ENCODE results near the gene PXK.
"Not testable (repeated sequence)": the region's sequence is repeated elsewhere in the genome, so short reads cannot be mapped to it uniquely, and the experiment has no call there.

The PXK gene

DNA sequence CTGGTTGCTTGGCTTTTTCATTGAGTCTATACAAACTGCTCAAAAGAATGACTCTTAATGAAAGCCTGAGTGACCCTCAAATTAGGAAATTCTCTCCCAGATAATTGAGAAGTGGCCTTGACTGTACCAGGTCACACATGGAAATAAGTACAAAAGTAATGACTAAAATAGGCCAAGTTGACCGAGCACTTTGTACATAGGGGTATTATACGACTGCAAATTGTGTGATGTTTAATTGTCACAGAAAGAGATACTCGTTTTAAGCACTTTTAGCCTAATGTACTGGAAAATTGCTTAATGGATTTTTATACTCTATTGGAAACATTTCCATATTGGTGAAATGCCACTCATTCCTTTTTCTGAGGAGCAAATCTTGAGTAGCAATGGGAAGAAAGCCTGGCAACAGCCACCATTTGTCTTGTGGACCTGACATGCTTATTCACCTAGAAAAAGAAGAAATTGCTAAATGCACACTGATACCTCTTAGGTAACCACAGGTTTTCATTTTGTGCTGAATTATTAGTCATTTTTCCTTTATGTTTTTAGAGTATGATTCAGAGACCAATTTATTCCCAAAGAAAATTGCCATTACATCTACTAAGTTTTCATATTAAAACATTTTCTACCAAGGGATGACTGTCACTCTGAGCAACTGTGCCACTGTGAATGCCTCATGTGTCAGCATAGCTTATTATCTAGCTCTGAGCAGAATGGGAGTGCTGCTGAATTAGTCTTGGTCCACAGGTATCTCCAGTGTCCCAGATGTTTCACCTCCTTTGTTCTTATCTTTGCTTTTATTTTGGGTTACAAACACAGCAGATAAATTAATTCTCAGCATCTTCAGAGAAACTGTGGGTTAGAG is 8.9 kb upstream of the PXK start:
- no peak for DNase-seq (ENCODE audit: low spot score)

- no peak for DNase-seq (ENCODE audit: low spot score)
Measured at GRCh38 chr3:58324391-58325390, 8.0 kb upstream of the PXK start.

DNA sequence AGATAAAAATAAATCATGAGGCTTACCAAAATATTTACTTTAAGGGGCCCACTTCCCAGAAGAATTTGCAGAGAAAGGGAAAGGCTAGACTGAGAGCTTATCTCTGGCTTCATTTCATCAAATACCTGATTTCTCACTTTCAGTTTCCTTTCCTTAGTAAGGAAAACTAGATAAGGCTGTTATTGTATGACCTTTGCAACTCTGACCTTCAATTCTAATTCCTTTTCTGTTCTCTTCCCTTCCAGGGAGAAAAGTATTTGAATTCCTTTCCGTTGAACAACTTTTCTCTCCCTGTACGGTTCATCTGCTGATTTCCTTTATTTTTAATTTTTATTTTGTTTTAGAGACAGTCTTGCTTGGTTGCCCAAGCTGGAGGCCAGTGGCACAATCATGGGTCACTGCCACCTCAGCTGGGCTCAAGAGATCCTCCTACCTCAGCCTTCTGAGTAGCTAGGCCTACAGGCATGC is 7.1 kb upstream of the PXK start:
- no peak for DNase-seq (ENCODE audit: low spot score)

GRCh38 chr3:58326267-58326900 is 6.3 kb upstream of the PXK start:
- DNase-seq (ENCODE audit: low spot score) = no peak

DNA sequence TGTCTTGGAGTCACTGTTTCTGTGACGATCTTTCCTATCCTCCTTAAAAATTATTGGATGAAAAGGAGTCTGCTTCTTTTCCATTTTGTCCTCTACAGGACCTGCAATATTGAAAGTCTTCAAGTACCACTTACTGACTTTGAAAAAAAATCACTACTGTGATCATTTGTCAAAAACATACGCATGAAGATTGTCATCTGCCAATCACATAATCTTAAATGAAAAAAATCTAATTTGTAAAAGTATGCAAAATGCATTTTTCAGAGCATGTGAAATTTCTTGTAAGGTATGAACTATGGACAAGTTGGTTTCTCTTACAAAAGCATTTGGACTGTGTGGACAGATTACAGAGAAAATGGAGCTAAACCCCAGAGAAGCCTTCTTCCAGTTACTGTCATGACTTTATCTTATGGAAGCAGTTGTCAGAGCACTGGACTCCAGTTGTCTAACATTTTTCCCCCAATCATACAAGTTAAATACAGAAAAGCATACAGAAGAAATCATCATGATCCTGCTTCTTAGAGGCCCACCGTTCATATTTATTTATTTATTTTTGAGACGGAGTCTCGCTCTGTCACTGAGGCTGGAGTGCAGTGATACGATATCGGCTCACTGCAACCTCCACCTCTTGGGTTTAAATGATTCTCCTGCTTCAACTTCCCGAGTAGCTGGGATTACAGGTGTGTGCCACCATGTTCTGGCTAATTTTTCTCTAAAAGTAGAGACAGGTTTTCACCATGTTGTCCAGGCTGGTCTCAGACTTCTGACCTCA is 3.4 kb upstream of the PXK start:
- no peak for DNase-seq (ENCODE audit: low spot score)

- DNase-seq (ENCODE audit: low spot score) = no peak
Measured at GRCh38 chr3:58329922-58330413, 2.7 kb upstream of the PXK start.

- DNase-seq (ENCODE audit: low spot score) = no peak
Measured at GRCh38 chr3:58331593-58332152, 1.0 kb upstream of the PXK start.

DNA sequence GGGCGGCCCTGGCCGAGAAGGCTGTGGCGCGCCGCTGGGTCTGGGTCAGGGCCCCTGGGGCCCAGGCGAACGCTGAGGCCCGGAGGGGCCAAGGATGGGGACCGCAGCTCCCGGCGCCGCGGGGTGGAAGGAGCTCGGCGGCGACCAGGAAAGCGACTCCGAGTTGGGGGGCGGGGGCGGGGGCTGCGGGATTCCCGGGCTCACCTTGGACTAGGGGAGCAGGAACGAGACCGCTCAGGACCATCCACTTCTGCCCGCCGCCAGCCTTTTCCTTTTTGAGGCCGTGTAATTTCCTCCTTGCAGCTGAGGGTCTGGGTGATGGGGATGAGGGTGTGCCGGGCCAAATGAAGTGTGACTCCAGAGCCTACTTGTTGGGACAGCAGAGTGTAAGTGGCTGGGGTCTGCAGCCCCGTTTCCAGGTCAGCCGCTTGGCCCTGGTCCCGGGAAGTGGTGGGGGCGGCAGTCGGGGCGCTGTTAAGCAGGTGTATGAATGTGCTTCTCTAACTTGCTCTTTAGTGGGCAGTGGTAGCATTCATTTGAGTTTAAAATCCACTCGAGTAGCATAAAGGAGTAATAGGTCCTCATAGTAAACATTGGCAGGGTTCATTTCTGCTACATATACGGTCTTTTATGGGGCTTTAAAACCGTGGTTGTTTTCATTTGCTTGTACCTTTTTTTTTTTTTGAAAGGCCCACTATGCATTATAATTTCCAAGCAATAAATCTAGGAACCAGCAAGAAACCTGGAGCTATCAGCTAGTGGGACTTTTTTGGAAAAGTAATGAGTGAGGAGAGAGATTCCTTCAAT is 717 bp downstream of the PXK start:
- no peak for DNase-seq (ENCODE audit: low spot score)

DNA sequence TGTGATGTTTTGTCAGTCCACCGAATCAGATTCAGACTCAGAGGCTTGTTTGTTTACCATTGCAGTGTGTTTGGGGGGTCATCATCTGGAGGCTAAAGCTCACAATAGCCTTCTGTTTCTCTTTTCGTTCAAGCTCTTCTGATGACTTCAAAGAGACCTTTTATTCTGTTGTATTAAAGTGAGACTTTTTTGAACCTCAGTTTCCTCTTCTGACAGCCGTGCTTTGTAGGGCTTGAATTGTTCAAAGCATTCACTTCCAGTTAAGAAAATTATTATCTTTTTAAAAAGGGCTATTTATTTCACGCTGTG is 1.3 kb downstream of the PXK start:
- no peak for DNase-seq (ENCODE audit: low spot score)

DNA sequence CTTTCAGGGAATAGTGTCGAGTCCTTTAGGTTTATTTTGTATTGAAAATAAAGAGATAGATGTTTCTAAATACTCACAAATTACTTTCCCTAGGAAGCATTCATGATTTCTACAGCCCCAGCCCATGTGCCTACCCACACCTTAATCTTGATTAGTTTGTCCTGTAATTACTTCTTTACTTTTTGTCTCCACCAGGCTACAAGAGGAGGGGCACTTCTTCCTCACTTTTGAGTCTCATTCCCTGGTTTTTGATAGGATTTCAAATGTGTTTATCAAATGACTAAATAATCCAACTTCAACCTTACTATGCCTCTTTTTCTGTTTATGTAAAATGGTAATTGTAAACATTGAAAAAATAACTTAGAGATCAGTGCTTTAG is 1.8 kb downstream of the PXK start:
- DNase-seq (ENCODE audit: low spot score) = no peak

GRCh38 chr3:58335652-58335947 is 2.9 kb downstream of the PXK start:
- DNase-seq (ENCODE audit: low spot score) = no peak

GRCh38 chr3:58336135-58336882 is 3.6 kb downstream of the PXK start:
- DNase-seq (ENCODE audit: low spot score) = no peak

- no peak for DNase-seq (ENCODE audit: low spot score)
Measured at GRCh38 chr3:58337190-58337589, 4.5 kb downstream of the PXK start.

DNA sequence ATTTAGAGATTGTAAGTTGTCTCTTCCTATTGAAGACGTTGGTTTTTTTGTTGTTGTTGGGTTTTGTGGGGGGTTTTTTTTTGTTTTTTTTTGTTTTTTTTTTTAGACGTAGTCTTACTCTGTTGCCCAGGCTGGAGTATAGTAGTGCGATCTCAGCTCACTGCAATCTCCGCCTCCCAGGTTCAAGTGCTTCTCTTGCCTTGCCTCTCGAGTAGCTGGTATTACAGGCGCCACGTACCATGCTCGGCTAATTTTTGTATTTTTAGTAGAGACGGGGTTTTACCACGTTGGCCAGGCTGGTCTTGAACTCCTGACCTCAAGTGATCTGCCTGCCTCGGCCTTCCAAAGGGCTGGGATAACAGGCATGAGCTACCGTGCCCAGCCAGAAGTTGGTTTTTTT is 6.5 kb downstream of the PXK start:
- DNase-seq (ENCODE audit: low spot score) = not testable (repeated sequence)

DNA sequence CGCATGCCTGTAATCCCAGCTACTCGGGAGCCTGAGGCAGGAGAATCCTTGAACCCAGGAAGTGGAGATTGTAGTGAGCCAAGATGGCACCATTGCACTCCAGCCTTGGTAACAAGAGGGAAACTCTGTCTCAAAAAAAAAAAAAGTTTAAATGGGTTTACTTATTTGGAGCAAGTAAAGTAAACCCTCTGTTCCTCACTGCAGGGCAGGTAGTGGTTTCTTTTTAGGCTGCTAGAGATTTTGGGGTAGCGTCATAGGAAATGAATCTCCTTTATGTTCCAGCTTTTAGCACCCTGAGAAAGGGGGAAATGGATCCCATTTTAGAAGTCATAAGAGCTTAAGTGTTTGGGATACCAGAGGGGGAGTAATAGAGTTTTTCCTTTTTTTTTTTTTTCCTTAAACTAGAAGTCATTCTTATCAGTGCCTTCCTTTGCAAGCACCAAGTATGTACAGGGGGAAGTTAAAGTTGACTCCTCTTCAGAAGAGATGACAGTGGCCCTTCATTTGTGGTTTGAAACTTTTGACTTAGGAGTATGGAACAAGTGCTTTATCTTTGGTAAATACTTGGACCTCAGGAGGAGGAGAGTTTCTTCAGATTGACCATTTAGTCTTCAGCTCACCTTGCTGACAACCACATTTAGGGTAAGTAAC is 8.0 kb downstream of the PXK start:
- no peak for DNase-seq (ENCODE audit: low spot score)

- DNase-seq (ENCODE audit: low spot score) = no peak
Measured at GRCh38 chr3:58341376-58341775, 8.7 kb downstream of the PXK start.

GRCh38 chr3:58342676-58343075 is 10.0 kb downstream of the PXK start:
- no peak for DNase-seq (ENCODE audit: low spot score)

GRCh38 chr3:58345457-58345856 is 12.8 kb downstream of the PXK start:
- no peak for DNase-seq (ENCODE audit: low spot score)

- no peak for DNase-seq (ENCODE audit: low spot score)
Measured at GRCh38 chr3:58346368-58346767, 13.7 kb downstream of the PXK start.

Measured in kidney capillary endothelial cell (primary cell).